GM12864 (cell line): ENCODE data around the gene SLC7A6.

Experiments used
- DNase-seq: peaks from one replicate; pipeline ENCODE4 v3.0.0-alpha.2; 2011; ENCODE audit warnings: low read depth
- H3K4me3 ChIP-seq: 2 replicates; pipeline ENCODE4 v1.5.1; 2011; ENCODE audit warnings: mild to moderate bottlenecking, low read depth, low read length, control low read depth
- CTCF ChIP-seq: IDR thresholded peaks from 2 replicates; pipeline ENCODE4 v1.5.1; 2011; ENCODE audit warnings: low read depth, mild to moderate bottlenecking, moderate library complexity, low read length, control low read depth, inconsistent platforms; ENCODE audit errors: missing control alignments

SLC7A6 gene

GRCh38 chr16:68343137-68343536 lies 78.8 kb downstream of the SLC7A6 start:
- H3K4me3 ChIP-seq = no peak overlapping the region
- no peak for TF ChIP-seq CTCF
- no peak for DNase-seq

- DNase-seq = no peak
- no peak for TF ChIP-seq CTCF
- H3K4me3 ChIP-seq = no peak overlapping the region
Observed at GRCh38 chr16:68344252-68344651, 79.9 kb downstream of the SLC7A6 start.

GRCh38 chr16:68345351-68345810 lies 81.1 kb downstream of the SLC7A6 start:
- no peak overlapping the region for H3K4me3 ChIP-seq
- TF ChIP-seq CTCF = no peak

GRCh38 chr16:68345958-68346635 lies 81.8 kb downstream of the SLC7A6 start:
- TF ChIP-seq CTCF = no peak
- DNase-seq = no peak
- no peak overlapping the region for H3K4me3 ChIP-seq

More at GRCh38 chr16:68345351-68345810, 81.1 kb downstream of the SLC7A6 start:
- no peak for DNase-seq

- H3K4me3 ChIP-seq = no peak overlapping the region
- no peak for DNase-seq
- TF ChIP-seq CTCF = no peak
Observed at GRCh38 chr16:68346892-68347480, 82.7 kb downstream of the SLC7A6 start.

- no peak for TF ChIP-seq CTCF
- DNase-seq = no peak
- no peak overlapping the region for H3K4me3 ChIP-seq
Observed at GRCh38 chr16:68347605-68348004, 83.3 kb downstream of the SLC7A6 start.
